ENCODE data around the gene RASA3. TPM values are rescaled to one million over a fixed set of nuclear protein-coding genes. Genes with fewer than 3 reads are reported as not detected.
A peak's percentile ranks its signal among the peaks of the same experiment; 100 is the strongest.
"Not testable (repeated sequence)": the region's sequence is repeated elsewhere in the genome, so short reads cannot be mapped to it uniquely, and the experiment has no call there.

Gene RASA3
- total RNA-seq, 2 donors from 2014 or later = 10.2 to 13.2 TPM

GRCh38 chr13:114118511-114119123, 13.8 kb downstream of the RASA3 start:
- DNase-seq (ENCODE audit: low spot score) = no peak
- Histone ChIP-seq H3K9me3 (no peaks in the 10 kb centered on the region), H3K27ac (peak overlapping the region; percentile 77 to 86), H3K4me1 (peaks cover 0 to 61% of the 10 kb centered on the region in 2 donors), H3K4me3 (no peak overlapping the region), H3K36me3 (no peaks in the 10 kb centered on the region), H3K27me3 (no peaks in the 10 kb centered on the region)
- TF ChIP-seq CTCF (IDR thresholded peaks at IDR 0.05) = no peak

GRCh38 chr13:114118086-114118485, 14.3 kb downstream of the RASA3 start:
- Histone ChIP-seq H3K36me3 (no peaks in the 10 kb centered on the region), H3K4me3 (no peak overlapping the region), H3K27me3 (no peaks in the 10 kb centered on the region), H3K9me3 (no peaks in the 10 kb centered on the region), H3K27ac (peak overlapping the region; percentile 77 to 86), H3K4me1 (peaks cover 0 to 56% of the 10 kb centered on the region in 2 donors)
- no peak for TF ChIP-seq CTCF (IDR thresholded peaks at IDR 0.05)
- DNase-seq (ENCODE audit: low spot score) = no peak

- H3K27ac ChIP-seq; H3K36me3 ChIP-seq; H3K4me3 ChIP-seq; H3K9me3 ChIP-seq; DNase-seq (ENCODE audit: low spot score); H3K27me3 ChIP-seq: not testable (repeated sequence)
- H3K4me1 ChIP-seq = peaks cover 0 to 49% of the 10 kb centered on the region in 2 donors
These were observed 15.0 kb downstream of the RASA3 start for GRCh38 chr13:114117341-114117874.

- no peaks in the 10 kb centered on the region for H3K27me3 ChIP-seq
- no peaks in the 10 kb centered on the region for H3K36me3 ChIP-seq
- no peaks in the 10 kb centered on the region for H3K9me3 ChIP-seq
- no peak overlapping the region for H3K4me3 ChIP-seq
- H3K27ac ChIP-seq = no peak overlapping the region
- H3K4me1 ChIP-seq = peaks cover 0 to 42% of the 10 kb centered on the region in 2 donors
- TF ChIP-seq CTCF (IDR thresholded peaks at IDR 0.05) = no peak
- no peak for DNase-seq (ENCODE audit: low spot score)
These were observed 15.7 kb downstream of the RASA3 start for GRCh38 chr13:114116734-114117133.

- Histone ChIP-seq H3K36me3 (no peaks in the 10 kb centered on the region), H3K4me3 (no peak overlapping the region), H3K27me3 (no peaks in the 10 kb centered on the region), H3K4me1 (peaks cover 0 to 33% of the 10 kb centered on the region in 2 donors), H3K27ac (no peak overlapping the region), H3K9me3 (no peaks in the 10 kb centered on the region)
- peak in 1 of 2 donors; percentile 7 for TF ChIP-seq CTCF (IDR thresholded peaks at IDR 0.05)
- no peak for DNase-seq (ENCODE audit: low spot score)
These were observed 16.6 kb downstream of the RASA3 start for GRCh38 chr13:114115796-114116195.

- peak; percentile 67 for DNase-seq (ENCODE audit: low spot score)
These were observed 17.2 kb downstream of the RASA3 start for GRCh38 chr13:114115191-114115671.

GRCh38 chr13:114114666-114115065, 17.8 kb downstream of the RASA3 start:
- not testable (repeated sequence) for H3K4me3 ChIP-seq; H3K27ac ChIP-seq; DNase-seq (ENCODE audit: low spot score); H3K9me3 ChIP-seq; H3K27me3 ChIP-seq; H3K36me3 ChIP-seq
- peaks cover 0 to 40% of the 10 kb centered on the region in 2 donors for H3K4me1 ChIP-seq

More at GRCh38 chr13:114115191-114115671, 17.2 kb downstream of the RASA3 start:
- TF ChIP-seq CTCF (IDR thresholded peaks at IDR 0.05) = peak in 1 of 2 donors; percentile 30
- H3K27ac ChIP-seq = peak overlapping the region in 1 of 2 donors; percentile 29
- H3K4me1 ChIP-seq = peaks cover 0 to 34% of the 10 kb centered on the region in 2 donors
- H3K4me3 ChIP-seq = no peak overlapping the region
- no peaks in the 10 kb centered on the region for H3K27me3 ChIP-seq
- H3K36me3 ChIP-seq = no peaks in the 10 kb centered on the region
- H3K9me3 ChIP-seq = no peaks in the 10 kb centered on the region

Measured in right atrium auricular region (tissue), 2 donors.